CD4-positive, alpha-beta memory T cell (primary cell): ENCODE measurements around the gene NUB1. TPM values are rescaled to one million over a fixed set of nuclear protein-coding genes. Genes with fewer than 3 reads are reported as not detected.
A peak's percentile ranks its signal among the peaks of the same experiment; 100 is the strongest.

ENCODE experiments used
- CTCF ChIA-PET: fragments of 350-600 bp; sonication (Branson Sonifier 250); formaldehyde crosslinking; loops from one replicate; lab custom pipeline; 2021; ENCODE audit warnings: inconsistent platforms; ENCODE audit not compliant: partially characterized antibody; lab: Charles Lee
- POLR2A ChIA-PET: fragments of 350-600 bp; sonication (Branson Sonifier 250); formaldehyde crosslinking; loops from one replicate; lab custom pipeline; 2021; ENCODE audit not compliant: partially characterized antibody; lab: Charles Lee
- DNase-seq, 5 donors: peaks; one replicate each; pipeline versions ENCODE4 v3.0.0 to v3.0.0-alpha.2; 2020 to 2022; ENCODE audit warnings: mixed read lengths in 1 of 5
- H3K27ac ChIP-seq: one replicate; pipeline ENCODE4 v1.7.0; 2013; ENCODE audit warnings: low read depth, low read length
- H3K27me3 ChIP-seq: 2 replicates; pipeline ENCODE4 v1.7.0; 2013; ENCODE audit warnings: mild to moderate bottlenecking, low read length, moderate library complexity; ENCODE audit not compliant: insufficient read depth
- H3K36me3 ChIP-seq: 2 replicates; pipeline ENCODE4 v1.7.0; 2013; ENCODE audit warnings: mild to moderate bottlenecking, low read length, moderate library complexity; ENCODE audit not compliant: insufficient read depth
- H3K4me1 ChIP-seq: 2 replicates; pipeline ENCODE4 v1.7.0; 2013; ENCODE audit warnings: mild to moderate bottlenecking, low read length, moderate library complexity; ENCODE audit not compliant: insufficient read depth
- H3K4me3 ChIP-seq, 2 donors: one replicate each; pipeline ENCODE4 v1.7.0; 2013; ENCODE audit warnings: low read length in 2 of 2, mild to moderate bottlenecking in 1 of 2
- H3K9me3 ChIP-seq, 2 donors: one replicate each; pipeline ENCODE4 v1.7.0; 2013; ENCODE audit warnings: low read length in 2 of 2, control low read depth in 1 of 2; ENCODE audit not compliant: control insufficient read depth in 1 of 2
- H3K27ac Mint-ChIP-seq, 7 donors: one replicate each; pipeline ENCODE4 v1.8.0; 2020 to 2021; ENCODE audit warnings: mixed read lengths in 7 of 7, mild to moderate bottlenecking in 6 of 7, inconsistent platforms in 3 of 7, moderate library complexity in 3 of 7
- H3K27me3 Mint-ChIP-seq, 2 donors: one replicate each; pipeline ENCODE4 v1.8.0; 2020 to 2021; ENCODE audit warnings: mixed read lengths in 2 of 2
- H3K36me3 Mint-ChIP-seq, 2 donors: one replicate each; pipeline ENCODE4 v1.8.0; 2020 to 2021; ENCODE audit warnings: mixed read lengths in 2 of 2, inconsistent platforms in 1 of 2, mild to moderate bottlenecking in 1 of 2
- H3K4me1 Mint-ChIP-seq, 4 donors: one replicate each; pipeline ENCODE4 v1.8.0; 2020 to 2021; ENCODE audit warnings: mixed read lengths in 4 of 4, mild to moderate bottlenecking in 1 of 4
- H3K4me3 Mint-ChIP-seq, 8 donors: one replicate each; pipeline ENCODE4 v1.8.0; 2020 to 2021; ENCODE audit warnings: mixed read lengths in 8 of 8, mild to moderate bottlenecking in 7 of 8, moderate library complexity in 6 of 8, inconsistent platforms in 3 of 8
- H3K9me3 Mint-ChIP-seq, 8 donors: one replicate each; pipeline ENCODE4 v1.8.0; 2020 to 2021; ENCODE audit warnings: mixed read lengths in 8 of 8, mild to moderate bottlenecking in 5 of 8, inconsistent platforms in 3 of 8, moderate library complexity in 1 of 8
- intact Hi-C: fragments of 100-400 bp; cut with micrococcal nuclease; formaldehyde crosslinking; loops from one replicate; pipeline ENCODE4 v1.15.1; 2023
- polyA plus RNA-seq, 2 donors: library from polyadenylated mRNA; unstranded; fragments of 300-500 nt; fragmentation: Illumina TruSeq; gene quantifications; one replicate each; pipeline ENCODE4 v1.2.3, GENCODE V29; 2021
- total RNA-seq, 2 experiments: library from RNA; stranded (reverse); gene quantifications; one replicate each; pipeline ENCODE4 v1.2.3, GENCODE V29; 2021

NUB1 gene
- total and polyA plus RNA-seq, 4 experiments from 2014 or later: 50.1 to 119 (median 96.4) TPM

DNA sequence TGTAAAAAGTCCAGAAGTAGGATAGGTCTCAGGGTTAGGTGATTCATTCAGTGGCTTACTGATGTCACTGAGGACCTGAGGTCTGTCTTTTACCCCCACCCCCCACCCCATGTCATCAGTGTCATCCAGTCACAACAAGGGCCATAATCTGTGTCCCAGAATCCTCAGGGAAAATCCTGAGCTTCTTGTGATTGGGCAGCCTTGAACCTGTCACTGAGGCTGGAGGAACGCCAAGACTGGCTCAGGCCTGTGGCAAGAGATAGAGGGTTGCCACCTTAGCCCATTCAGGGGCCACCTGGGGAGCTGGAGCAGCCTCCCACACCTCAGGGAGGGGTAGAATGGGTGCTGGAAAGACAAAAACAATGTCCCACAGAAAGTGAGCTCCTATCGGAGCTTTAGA, 29.7 kb downstream of the NUB1 start:
- Histone ChIP-seq H3K4me1 (peaks cover 10% of the 10 kb centered on the region), H3K27ac (no peak overlapping the region), H3K4me3 (no peak overlapping the region), H3K27me3 (no peaks in the 10 kb centered on the region), H3K9me3 (no peaks in the 10 kb centered on the region), H3K36me3 (peaks cover 51% of the 10 kb centered on the region)
- Mint-ChIP-seq H3K36me3 (peaks cover 24 to 60% of the 10 kb centered on the region in 2 donors), H3K4me1 (peaks cover 4 to 18% (median 11%) of the 10 kb centered on the region in 4 donors), H3K4me3 (no peak overlapping the region), H3K9me3 (no peaks in the 10 kb centered on the region), H3K27ac (peak overlapping the region in 1 of 7 donors; percentile 74), H3K27me3 (no peaks in the 10 kb centered on the region)
- CTCF ChIA-PET: interaction anchor here (1.1 to 15.1 kb wide), 8 partner anchors 9 to 75 kb away, joined by 3 to 398 read pairs (median 4); partner anchors contain the start of gene CRYGN
- POLR2A ChIA-PET: no interaction called here
- no peak for DNase-seq
- intact Hi-C loops: no loop called here

DNA sequence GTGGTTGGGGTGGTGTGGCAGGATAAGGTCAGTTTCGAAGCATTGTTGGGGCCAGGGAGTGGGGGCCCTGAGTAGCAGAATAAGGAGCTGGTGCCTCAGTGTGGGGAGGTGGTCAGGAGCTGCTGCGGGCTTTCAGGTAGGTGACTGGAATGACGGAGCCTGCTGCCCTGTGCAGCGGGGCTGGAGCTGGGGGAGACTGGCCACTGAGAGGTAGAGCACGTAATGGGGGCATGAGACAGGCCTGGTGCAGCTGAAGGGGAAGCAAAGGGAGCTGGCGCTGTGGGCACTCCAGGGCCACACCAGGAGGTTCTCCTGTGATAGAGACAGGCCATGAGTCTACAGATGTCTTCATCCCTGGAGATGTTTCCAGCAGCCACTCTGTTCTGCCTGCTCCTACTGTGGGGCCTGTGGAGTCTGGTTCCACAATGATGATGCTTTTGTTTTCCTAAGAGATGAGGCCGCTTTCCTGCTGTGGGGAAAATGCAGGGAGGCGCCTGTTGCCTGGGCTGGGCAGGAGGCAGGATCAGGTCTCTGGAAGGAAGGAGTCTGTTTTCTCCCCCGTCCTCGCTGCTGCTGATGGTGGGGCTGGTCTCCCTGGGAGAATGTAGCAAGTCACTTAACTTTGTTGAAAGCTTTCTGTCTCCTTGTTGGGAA, 31.1 kb downstream of the NUB1 start:
- Mint-ChIP-seq H3K9me3 (no peaks in the 10 kb centered on the region), H3K4me1 (peaks cover 4 to 18% (median 11%) of the 10 kb centered on the region in 4 donors), H3K27ac (peak overlapping the region in 6 of 7 donors; percentile 60 to 94 (median 74)), H3K27me3 (no peaks in the 10 kb centered on the region), H3K36me3 (peaks cover 33 to 67% of the 10 kb centered on the region in 2 donors), H3K4me3 (no peak overlapping the region)
- peaks cover 58% of the 10 kb centered on the region for H3K36me3 ChIP-seq
- no peak overlapping the region for H3K4me3 ChIP-seq
- no peak overlapping the region for H3K27ac ChIP-seq
- no peaks in the 10 kb centered on the region for H3K9me3 ChIP-seq
- CTCF ChIA-PET: interaction anchor here (1.0 to 15.1 kb wide), 6 partner anchors 8 to 74 kb away, joined by 3 to 398 read pairs (median 4); partner anchors contain the start of gene CRYGN
- intact Hi-C loops: no loop called here
- POLR2A ChIA-PET: no interaction called here
- no peaks in the 10 kb centered on the region for H3K27me3 ChIP-seq
- DNase-seq: no peak
- peaks cover 9% of the 10 kb centered on the region for H3K4me1 ChIP-seq

DNA sequence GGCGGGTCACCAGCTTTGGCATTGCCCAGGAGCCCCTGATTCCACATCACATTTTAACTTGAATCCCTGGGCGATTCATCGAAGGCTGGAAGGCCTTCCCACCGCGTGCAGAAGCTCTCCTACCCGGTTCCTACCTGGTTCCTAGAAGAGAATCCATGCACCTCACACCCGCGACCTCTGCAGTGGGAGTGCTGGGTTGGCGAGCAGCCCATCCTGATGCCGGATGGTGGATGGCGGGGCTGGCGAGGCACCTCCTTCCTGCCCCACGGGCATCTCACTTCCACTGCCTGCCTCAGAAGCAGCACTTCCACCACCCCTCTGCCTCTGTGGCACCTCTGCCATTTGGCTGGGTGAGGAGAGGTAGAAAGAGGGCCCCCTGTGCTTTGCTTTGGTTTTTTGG, 32.0 kb downstream of the NUB1 start:
- ChIA-PET POLR2A (no interaction called here), CTCF (interaction anchor here (1.0 to 15.1 kb wide), 3 partner anchors 10 to 73 kb away, joined by 3 to 398 read pairs (median 4); partner anchors contain the start of gene CRYGN)
- intact Hi-C loops: no loop called here
- Mint-ChIP-seq H3K27me3 (no peaks in the 10 kb centered on the region), H3K4me3 (no peak overlapping the region), H3K9me3 (no peaks in the 10 kb centered on the region), H3K27ac (peak overlapping the region in 1 of 7 donors; percentile 29), H3K4me1 (peaks cover 0 to 9% (median 3%) of the 10 kb centered on the region in 4 donors), H3K36me3 (peaks cover 38 to 68% of the 10 kb centered on the region in 2 donors)
- Histone ChIP-seq H3K27me3 (no peaks in the 10 kb centered on the region), H3K36me3 (peaks cover 59% of the 10 kb centered on the region), H3K9me3 (no peaks in the 10 kb centered on the region), H3K4me1 (peaks cover under 1% of the 10 kb centered on the region), H3K4me3 (no peak overlapping the region), H3K27ac (no peak overlapping the region)
- DNase-seq: no peak

DNA sequence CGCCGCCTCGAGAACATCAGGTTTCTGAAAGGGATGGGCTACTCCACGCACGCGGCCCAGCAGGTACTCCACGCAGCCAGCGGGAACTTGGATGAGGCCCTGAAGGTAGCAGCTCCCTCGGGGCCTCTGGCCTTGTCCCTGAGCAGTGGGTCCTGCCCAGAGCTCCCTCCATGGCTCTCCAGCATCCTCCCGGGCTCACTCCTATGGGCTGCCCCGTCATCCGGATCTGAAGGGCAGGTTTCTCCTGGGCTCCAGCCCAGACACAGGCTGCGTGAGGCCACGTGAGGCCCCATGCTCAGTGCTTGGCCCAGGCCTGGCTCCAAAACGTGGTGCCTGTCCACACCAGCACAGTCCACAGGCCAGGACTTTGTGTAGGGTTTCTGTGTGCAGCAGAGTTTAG, 32.5 kb downstream of the NUB1 start:
- no peak overlapping the region for H3K27ac ChIP-seq
- Mint-ChIP-seq H3K4me3 (no peak overlapping the region), H3K9me3 (no peaks in the 10 kb centered on the region), H3K36me3 (peaks cover 41 to 72% of the 10 kb centered on the region in 2 donors), H3K27me3 (no peaks in the 10 kb centered on the region), H3K27ac (peak overlapping the region in 2 of 7 donors; percentile 64 to 68), H3K4me1 (peaks cover 0 to 7% (median 4%) of the 10 kb centered on the region in 4 donors)
- H3K36me3 ChIP-seq: peaks cover 57% of the 10 kb centered on the region
- no peak overlapping the region for H3K4me3 ChIP-seq
- H3K9me3 ChIP-seq: no peaks in the 10 kb centered on the region
- DNase-seq: no peak
- intact Hi-C loops: no loop called here
- no peaks in the 10 kb centered on the region for H3K27me3 ChIP-seq
- ChIA-PET POLR2A (no interaction called here), CTCF (interaction anchor here (1.1 to 15.1 kb wide), 2 partner anchors 64 to 73 kb away, joined by 3 to 398 read pairs; partner anchors contain the start of gene CRYGN)
- no peaks in the 10 kb centered on the region for H3K4me1 ChIP-seq

DNA sequence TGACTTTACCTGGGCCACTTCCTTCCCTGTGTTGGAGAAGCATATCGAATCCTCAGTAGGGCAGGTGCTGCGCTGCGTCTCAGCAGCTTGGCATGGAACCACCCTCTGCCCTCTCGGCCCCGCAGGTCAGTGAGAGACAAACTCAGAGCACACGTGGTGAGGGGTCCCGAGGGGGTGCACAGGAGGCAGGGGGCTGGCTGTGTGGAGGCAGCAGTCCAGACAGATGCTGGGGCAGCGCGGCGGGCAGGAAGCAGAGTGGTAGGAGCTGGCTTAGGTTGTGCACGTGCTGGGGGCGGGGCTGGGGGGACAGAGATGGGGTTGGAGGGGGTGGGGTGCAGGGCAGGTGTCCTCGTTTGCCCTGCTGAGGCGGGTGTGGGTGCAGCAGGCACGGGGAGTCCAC, 33.1 kb downstream of the NUB1 start:
- H3K4me3 ChIP-seq: no peak overlapping the region
- peaks cover 0 to 10% (median 6%) of the 10 kb centered on the region in 4 donors for H3K4me1 Mint-ChIP-seq
- no peak for DNase-seq
- ChIA-PET CTCF (interaction anchor here (1.1 to 15.1 kb wide), 2 partner anchors 64 to 72 kb away, joined by 3 to 398 read pairs; partner anchors contain the start of gene CRYGN), POLR2A (no interaction called here)
- no peaks in the 10 kb centered on the region for H3K4me1 ChIP-seq
- H3K27ac ChIP-seq: no peak overlapping the region
- intact Hi-C loops: no loop called here
- no peak overlapping the region for H3K4me3 Mint-ChIP-seq
- H3K27me3 Mint-ChIP-seq: no peaks in the 10 kb centered on the region
- no peaks in the 10 kb centered on the region for H3K27me3 ChIP-seq
- H3K9me3 ChIP-seq: no peaks in the 10 kb centered on the region
- H3K36me3 Mint-ChIP-seq: peaks cover 44 to 74% of the 10 kb centered on the region in 2 donors
- peak overlapping the region in 2 of 7 donors; percentile 68 to 74 for H3K27ac Mint-ChIP-seq
- no peaks in the 10 kb centered on the region for H3K9me3 Mint-ChIP-seq
- H3K36me3 ChIP-seq: peaks cover 52% of the 10 kb centered on the region

DNA sequence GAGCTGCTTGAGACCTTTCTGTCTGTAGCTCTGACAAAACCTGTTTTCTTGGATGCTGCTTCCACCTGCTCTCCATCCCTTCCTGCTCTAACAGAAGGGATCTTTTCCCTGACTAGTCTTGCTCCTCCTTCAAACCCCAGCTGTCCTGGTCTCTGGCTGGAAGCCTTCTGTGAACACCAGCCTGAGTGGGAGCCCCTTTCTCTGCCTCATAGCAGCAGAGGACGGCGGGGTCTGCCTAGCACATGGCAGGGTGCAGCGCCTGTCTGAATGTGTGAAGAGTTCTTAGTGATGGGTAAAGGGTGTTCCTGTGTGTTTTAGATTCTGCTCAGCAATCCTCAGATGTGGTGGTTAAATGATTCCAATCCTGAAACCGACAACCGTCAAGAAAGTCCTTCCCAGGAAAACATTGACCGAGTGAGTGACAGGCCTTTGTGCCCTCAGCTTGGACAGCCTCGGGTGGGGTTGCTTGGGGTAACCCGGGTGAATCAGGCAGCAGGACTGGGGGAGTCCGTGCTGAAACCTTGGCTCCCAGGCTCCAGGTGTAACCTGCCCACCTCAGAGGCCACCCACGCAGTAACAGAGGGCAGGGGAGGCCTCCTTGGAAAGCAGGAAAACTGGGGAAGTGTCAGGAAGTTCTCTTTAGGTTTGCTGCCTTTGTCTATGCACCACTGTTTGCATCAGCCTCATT, 34.1 kb downstream of the NUB1 start:
- Mint-ChIP-seq H3K4me1 (peaks cover 0 to 11% (median 6%) of the 10 kb centered on the region in 4 donors), H3K36me3 (peaks cover 43 to 73% of the 10 kb centered on the region in 2 donors), H3K27ac (peak overlapping the region in 6 of 7 donors; percentile 24 to 80 (median 62)), H3K4me3 (no peak overlapping the region), H3K9me3 (no peaks in the 10 kb centered on the region), H3K27me3 (no peaks in the 10 kb centered on the region)
- Histone ChIP-seq H3K27me3 (no peaks in the 10 kb centered on the region), H3K27ac (no peak overlapping the region), H3K36me3 (peaks cover 47% of the 10 kb centered on the region), H3K4me1 (no peaks in the 10 kb centered on the region), H3K9me3 (no peaks in the 10 kb centered on the region), H3K4me3 (no peak overlapping the region)
- no peak for DNase-seq
- ChIA-PET CTCF (interaction anchor here (1.6 to 15.1 kb wide), 2 partner anchors 8 to 71 kb away, joined by 6 to 398 read pairs; partner anchors contain the start of gene CRYGN), POLR2A (no interaction called here)
- intact Hi-C loops: no loop called here
